Thoracic aorta (tissue), 2 donors: ENCODE data around the gene ANTXR2. TPM values are rescaled to one million over a fixed set of nuclear protein-coding genes. Genes with fewer than 3 reads are reported as not detected.

Experiments used
- ATAC-seq: fragments of 150-250 bp; one replicate; pipeline ENCODE4 v1.8.0; 2017; ENCODE audit warnings: low read depth; ENCODE audit not compliant: insufficient number of reproducible peaks, low FRiP score
- DNase-seq: peaks from one replicate; pipeline ENCODE4 v3.0.0-alpha.2; 2020; ENCODE audit warnings: low spot score
- H3K27ac ChIP-seq, 2 donors: fragments of 200-600 bp; sonication (generic); 1 replicate in 1 of 2; 2 replicates in 1 of 2; pipeline ENCODE4 v1.5.1; 2016; ENCODE audit warnings: mild to moderate bottlenecking in 2 of 2, moderate library complexity in 2 of 2
- H3K27me3 ChIP-seq: fragments of 200-600 bp; sonication (generic); replicated peaks from 2 replicates; pipeline ENCODE4 v1.6.0; 2016; ENCODE audit warnings: mild to moderate bottlenecking; ENCODE audit not compliant: insufficient read depth
- H3K36me3 ChIP-seq: fragments of 200-600 bp; sonication (generic); one replicate; pipeline ENCODE4 v1.5.1; 2016
- H3K4me1 ChIP-seq, 2 donors: fragments of 200-600 bp; sonication (generic); 1 replicate in 1 of 2; 2 replicates in 1 of 2; pipeline versions ENCODE4 v1.5.1 to v1.6.0; 2016; ENCODE audit warnings: low read depth in 2 of 2, mild to moderate bottlenecking in 1 of 2; ENCODE audit not compliant: control insufficient read depth in 1 of 2
- H3K4me3 ChIP-seq: fragments of 200-600 bp; sonication (generic); 2 replicates; pipeline ENCODE4 v1.5.1; 2016; ENCODE audit warnings: mild to moderate bottlenecking
- H3K9me3 ChIP-seq: fragments of 200-600 bp; sonication (generic); 2 replicates; pipeline ENCODE4 v1.5.1; 2016
- total RNA-seq, 2 donors: library from RNA; depleted of rRNA; stranded (reverse); fragments of >200 nt; gene quantifications; one replicate each; pipeline versions ENCODE4 v1.1.0 to v1.2.3, GENCODE V29; 2016
- TF ChIP-seq, protein P1 (sequence below): fragments of 200-600 bp; sonication (generic); IDR thresholded peaks from one replicate; pipeline ENCODE4 v1.5.1; 2019; ENCODE audit warnings: antibody characterized with exemption

The ANTXR2 gene
- total RNA-seq, 2 donors from 2014 or later, result 48.3 to 63.8 TPM

DNA sequence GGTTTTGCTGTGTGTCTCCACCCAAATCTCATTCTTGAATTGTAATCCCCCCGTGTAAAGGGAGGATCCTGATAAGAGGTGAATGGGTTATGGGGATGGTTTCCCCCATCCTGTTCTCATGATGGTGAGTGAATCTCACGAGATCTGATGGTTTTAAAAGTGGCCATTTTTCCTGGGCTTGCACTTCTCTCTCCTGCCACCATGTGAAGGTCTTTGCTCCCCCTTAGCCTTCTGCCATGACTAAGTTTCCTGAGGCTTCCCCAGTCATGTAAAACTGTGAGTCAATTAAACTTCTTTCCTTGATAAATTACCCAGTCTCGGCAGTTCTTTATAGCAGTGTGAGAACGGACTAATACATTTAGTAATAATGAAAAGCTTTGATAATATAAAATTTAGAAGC lies 46.9 kb downstream of the ANTXR2 start:
- Histone ChIP-seq H3K4me3 (no peak overlapping the region), H3K9me3 (no peaks in the 10 kb centered on the region), H3K27ac (no peak overlapping the region), H3K4me1 (no peaks in the 10 kb centered on the region), H3K36me3 (peaks cover 9% of the 10 kb centered on the region), H3K27me3 (no peaks in the 10 kb centered on the region)
- TF ChIP-seq, protein P1, sequence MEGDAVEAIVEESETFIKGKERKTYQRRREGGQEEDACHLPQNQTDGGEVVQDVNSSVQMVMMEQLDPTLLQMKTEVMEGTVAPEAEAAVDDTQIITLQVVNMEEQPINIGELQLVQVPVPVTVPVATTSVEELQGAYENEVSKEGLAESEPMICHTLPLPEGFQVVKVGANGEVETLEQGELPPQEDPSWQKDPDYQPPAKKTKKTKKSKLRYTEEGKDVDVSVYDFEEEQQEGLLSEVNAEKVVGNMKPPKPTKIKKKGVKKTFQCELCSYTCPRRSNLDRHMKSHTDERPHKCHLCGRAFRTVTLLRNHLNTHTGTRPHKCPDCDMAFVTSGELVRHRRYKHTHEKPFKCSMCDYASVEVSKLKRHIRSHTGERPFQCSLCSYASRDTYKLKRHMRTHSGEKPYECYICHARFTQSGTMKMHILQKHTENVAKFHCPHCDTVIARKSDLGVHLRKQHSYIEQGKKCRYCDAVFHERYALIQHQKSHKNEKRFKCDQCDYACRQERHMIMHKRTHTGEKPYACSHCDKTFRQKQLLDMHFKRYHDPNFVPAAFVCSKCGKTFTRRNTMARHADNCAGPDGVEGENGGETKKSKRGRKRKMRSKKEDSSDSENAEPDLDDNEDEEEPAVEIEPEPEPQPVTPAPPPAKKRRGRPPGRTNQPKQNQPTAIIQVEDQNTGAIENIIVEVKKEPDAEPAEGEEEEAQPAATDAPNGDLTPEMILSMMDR, result no peak
- DNase-seq (no peak), ATAC-seq (no peak)

DNA sequence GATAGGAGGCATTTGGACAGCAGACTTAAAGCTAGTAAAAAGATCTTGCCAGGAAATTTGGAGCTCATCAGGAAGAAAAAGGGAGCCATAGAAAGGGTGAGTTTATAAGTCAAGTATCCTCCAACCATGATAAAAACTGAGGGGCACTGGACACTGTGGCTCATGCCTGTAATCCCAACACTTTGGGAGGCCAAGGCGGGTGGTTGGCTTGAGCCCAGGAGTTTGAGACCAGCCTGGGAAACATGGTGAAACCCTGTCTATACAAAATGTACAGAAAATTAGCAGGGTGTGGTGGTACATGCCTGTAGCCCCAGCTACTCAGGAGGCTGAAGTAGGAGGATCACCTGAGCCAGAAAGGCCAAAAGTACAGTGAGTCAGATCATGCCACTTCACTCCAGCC lies 48.7 kb downstream of the ANTXR2 start:
- DNase-seq (no peak), ATAC-seq (no peak)
- Histone ChIP-seq H3K4me1 (no peaks in the 10 kb centered on the region), H3K9me3 (no peaks in the 10 kb centered on the region), H3K27me3 (no peaks in the 10 kb centered on the region), H3K4me3 (no peak overlapping the region), H3K36me3 (peaks cover 13% of the 10 kb centered on the region), H3K27ac (no peak overlapping the region)
- TF ChIP-seq, protein P1, result no peak

DNA sequence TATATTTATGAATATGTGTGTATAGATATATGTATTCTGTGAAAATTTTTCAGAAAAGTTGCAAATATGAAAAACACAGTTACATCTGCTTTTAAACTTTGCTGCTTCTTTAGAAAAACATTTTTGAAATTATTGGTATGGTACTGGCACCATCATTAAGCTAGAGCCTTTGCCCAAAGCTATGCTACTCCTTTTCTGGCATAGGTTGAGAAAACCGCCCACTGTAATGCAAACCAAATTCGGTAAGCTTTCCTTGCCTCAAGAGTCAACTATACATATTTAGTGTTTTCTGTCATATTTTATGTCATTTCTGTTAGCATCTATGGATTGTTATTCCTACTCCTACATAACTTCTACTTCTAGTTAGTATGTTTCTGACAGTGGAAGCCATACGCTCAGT lies 50.7 kb downstream of the ANTXR2 start:
- Histone ChIP-seq H3K4me1 (no peaks in the 10 kb centered on the region), H3K36me3 (peaks cover 13% of the 10 kb centered on the region), H3K27me3 (no peaks in the 10 kb centered on the region), H3K27ac (no peak overlapping the region), H3K9me3 (no peaks in the 10 kb centered on the region), H3K4me3 (no peak overlapping the region)
- TF ChIP-seq, protein P1, result no peak
- DNase-seq, result no peak
- no peak for ATAC-seq

DNA sequence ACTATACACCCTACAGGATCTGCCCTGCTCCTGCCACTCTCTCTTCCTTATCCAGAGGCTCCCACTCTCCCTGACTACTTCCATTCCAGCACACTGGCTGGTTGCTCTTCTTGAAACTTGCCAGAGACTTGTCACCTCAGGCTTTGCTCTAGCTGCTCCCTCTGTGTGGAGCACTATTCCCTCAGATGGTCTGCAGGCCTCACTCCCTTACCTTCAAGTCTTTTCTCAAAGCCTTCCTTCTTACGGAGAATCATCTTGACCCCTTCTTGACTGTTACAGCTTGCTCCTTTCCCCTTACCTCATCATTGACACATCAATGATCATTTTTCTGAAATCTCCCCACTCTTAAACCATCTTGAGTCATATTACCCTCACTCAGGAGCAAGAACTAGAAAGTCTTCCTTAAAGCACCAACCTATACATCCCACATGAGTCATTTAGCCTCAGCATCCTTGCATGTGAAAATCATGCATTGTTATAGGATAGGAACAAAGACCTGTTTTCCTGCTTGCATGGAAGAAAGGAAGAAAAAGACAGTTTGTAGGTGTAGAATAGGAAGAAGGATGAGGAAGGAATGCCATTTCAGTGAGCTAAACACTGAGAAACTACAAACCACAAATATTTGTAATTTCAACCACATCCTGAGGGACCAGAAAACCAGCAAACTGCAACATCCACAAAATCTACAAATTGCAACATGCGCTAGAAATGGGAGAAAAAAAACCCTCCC lies 55.7 kb downstream of the ANTXR2 start:
- TF ChIP-seq, protein P1, result no peak
- Histone ChIP-seq H3K27me3 (no peaks in the 10 kb centered on the region), H3K4me1 (peaks cover under 1 to 6% of the 10 kb centered on the region in 2 donors), H3K27ac (no peak overlapping the region), H3K9me3 (no peaks in the 10 kb centered on the region), H3K4me3 (no peak overlapping the region), H3K36me3 (peaks cover 5% of the 10 kb centered on the region)
- no peak for ATAC-seq
- DNase-seq, result no peak

DNA sequence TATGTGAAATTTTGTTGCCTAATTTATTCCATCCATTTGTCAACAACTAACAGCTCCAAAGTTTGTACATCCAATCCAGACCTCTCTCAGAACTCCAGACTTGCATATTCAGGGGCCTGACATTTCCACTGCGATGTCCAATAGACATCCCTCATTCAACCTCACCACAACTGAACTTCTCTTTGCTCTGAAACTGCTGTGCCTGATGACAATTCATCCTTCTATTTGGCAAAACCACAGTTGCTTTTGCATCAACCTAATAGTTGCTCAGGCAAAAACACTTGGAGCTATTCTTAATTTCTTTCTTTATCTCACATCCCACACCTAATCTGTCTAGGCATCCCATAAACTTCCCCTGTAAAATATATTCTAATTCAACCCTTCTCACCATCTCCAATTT lies 56.5 kb downstream of the ANTXR2 start:
- Histone ChIP-seq H3K4me3 (no peak overlapping the region), H3K9me3 (no peaks in the 10 kb centered on the region), H3K27ac (no peak overlapping the region), H3K4me1 (peaks cover 8 to 13% of the 10 kb centered on the region in 2 donors), H3K27me3 (no peaks in the 10 kb centered on the region), H3K36me3 (peaks cover 5% of the 10 kb centered on the region)
- ATAC-seq, result no peak
- DNase-seq, result no peak
- TF ChIP-seq, protein P1, result no peak
